ENCODE data around the gene PARVB.
A peak's percentile ranks its signal among the peaks of the same experiment; 100 is the strongest.

The PARVB gene

DNA sequence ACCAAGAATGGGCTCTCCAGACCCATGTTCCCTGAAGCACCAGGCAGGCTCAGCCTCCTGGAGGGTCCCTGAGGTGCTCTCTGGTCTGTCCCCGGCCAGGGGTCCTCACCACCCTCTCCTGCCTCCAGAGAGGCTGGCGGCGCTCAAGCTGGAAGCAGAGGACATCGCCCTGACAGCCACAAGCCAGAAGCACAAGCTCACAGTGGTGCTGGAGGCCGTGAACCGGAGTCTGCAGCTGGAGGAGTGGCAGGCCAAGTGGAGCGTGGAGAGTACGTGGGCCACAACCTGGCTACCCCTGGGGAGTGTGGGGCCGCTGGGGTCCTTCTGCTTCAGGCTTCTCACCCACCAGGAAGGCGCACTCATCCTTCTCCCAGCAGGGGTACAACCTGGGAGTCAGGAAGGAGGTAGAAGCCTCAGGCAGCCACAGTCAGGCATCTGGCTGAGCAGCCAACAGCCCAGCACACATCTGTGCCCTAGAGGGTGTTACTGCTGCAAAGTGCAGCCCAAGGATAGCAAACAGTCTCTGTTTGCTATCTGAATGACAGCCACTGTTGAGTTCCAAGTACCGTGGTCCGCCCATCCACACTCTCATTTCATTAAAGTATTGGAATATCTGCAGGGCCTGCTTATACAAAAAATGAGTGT, 165.0 kb downstream of the PARVB start:
- no peak overlapping the region for H3K27ac Mint-ChIP-seq
- peaks cover 29% of the 10 kb centered on the region for H3K36me3 Mint-ChIP-seq (ENCODE audit: low read depth)
- H3K4me3 Mint-ChIP-seq, result no peak overlapping the region
- H3K4me1 Mint-ChIP-seq (ENCODE audit: low read depth), result peaks cover 41% of the 10 kb centered on the region
- no peaks in the 10 kb centered on the region for H3K9me3 Mint-ChIP-seq
- H3K27me3 Mint-ChIP-seq, result no peaks in the 10 kb centered on the region

DNA sequence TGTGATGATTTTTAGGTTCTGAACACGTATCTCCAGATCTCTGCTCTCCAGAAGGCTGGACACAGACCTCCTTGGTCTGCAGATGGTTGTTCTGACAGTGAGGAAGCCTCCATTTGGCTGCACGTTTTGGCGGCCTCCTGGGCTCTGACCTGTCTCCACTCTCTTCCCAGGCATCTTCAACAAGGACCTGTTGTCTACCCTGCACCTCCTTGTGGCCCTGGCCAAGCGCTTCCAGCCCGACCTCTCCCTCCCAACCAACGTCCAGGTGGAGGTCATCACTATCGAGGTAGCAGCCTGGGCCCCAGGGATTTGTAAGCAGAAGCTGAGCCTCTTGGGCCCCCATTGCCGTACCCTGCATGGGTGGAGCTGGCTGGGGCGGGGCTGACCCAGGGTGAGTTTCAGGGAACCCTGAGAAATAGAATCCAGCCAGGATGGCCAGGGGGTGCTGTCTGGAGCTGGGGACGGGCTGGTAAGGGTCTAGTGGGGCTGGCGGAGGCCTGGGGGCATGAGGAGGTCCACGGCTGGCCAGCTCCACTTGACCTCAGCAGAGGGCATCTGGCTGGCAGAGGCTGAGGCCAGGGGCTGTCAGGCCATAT, 166.4 kb downstream of the PARVB start:
- H3K27ac Mint-ChIP-seq, result no peak overlapping the region
- no peak overlapping the region for H3K4me3 Mint-ChIP-seq
- no peaks in the 10 kb centered on the region for H3K9me3 Mint-ChIP-seq
- H3K4me1 Mint-ChIP-seq (ENCODE audit: low read depth), result peaks cover 48% of the 10 kb centered on the region
- no peaks in the 10 kb centered on the region for H3K27me3 Mint-ChIP-seq
- H3K36me3 Mint-ChIP-seq (ENCODE audit: low read depth), result peaks cover 31% of the 10 kb centered on the region

DNA sequence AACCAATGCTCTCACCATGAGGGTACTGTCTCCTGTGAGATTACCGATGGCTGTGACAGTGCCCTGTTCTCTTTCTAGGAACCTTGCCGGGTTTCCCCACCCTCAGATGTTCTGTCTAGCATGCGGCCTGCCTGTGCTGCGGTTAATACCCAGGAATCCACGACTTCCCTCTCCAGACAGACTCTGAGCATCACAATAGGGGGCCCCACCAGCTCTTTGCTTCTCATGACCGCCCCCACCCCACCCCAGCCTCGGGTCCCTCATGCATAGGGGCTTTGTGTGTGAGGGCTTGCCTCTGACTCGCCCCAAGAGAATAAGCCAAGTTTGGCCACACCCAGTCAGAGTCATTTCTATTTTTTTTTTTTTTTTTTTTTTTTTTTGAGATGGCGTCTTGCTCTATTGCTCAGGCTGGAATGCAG, 166.9 kb downstream of the PARVB start:
- no peak overlapping the region for H3K4me3 Mint-ChIP-seq
- H3K27me3 Mint-ChIP-seq, result no peaks in the 10 kb centered on the region
- peaks cover 48% of the 10 kb centered on the region for H3K4me1 Mint-ChIP-seq (ENCODE audit: low read depth)
- H3K27ac Mint-ChIP-seq, result no peak overlapping the region
- no peaks in the 10 kb centered on the region for H3K9me3 Mint-ChIP-seq
- H3K36me3 Mint-ChIP-seq (ENCODE audit: low read depth), result peaks cover 34% of the 10 kb centered on the region

DNA sequence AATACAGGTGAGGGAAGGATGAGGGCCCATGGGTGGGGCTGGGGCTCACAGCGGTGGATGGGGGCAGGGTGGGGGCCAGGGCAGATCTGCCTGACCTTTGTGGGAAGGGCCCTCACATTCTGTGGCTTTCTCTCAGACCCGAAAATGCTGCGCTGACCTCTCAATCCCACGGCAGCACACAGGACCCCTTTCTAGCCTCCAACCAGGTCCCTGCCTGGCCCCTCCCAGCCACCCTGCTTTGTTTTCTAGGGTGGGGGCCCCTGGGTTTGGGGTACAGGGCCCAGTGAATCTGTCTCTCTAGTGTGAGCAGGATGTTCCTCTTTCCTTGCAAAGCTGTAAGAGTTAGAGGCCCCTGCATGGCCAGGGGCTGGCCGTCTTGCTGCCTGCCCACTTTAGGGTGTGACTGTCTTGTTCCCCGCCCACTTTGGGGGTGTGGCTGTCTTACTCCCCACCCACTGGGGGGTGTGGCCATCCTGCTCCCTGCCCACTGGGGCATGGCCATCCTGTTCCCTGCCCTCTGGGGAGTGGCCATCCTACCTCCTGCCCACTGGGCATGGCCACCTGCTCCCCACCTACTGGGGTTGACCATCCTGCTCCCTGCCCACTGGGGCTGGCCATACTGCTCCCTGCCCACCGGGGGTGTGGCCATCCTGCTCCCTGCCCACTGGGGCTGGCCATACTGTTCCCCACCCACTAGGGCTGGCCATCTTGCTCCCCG, 168.2 kb downstream of the PARVB start:
- H3K9me3 Mint-ChIP-seq, result no peaks in the 10 kb centered on the region
- no peak overlapping the region for H3K4me3 Mint-ChIP-seq
- no peaks in the 10 kb centered on the region for H3K27me3 Mint-ChIP-seq
- no peak overlapping the region for H3K27ac Mint-ChIP-seq
- peaks cover 28% of the 10 kb centered on the region for H3K36me3 Mint-ChIP-seq (ENCODE audit: low read depth)
- peaks cover 48% of the 10 kb centered on the region for H3K4me1 Mint-ChIP-seq (ENCODE audit: low read depth)

DNA sequence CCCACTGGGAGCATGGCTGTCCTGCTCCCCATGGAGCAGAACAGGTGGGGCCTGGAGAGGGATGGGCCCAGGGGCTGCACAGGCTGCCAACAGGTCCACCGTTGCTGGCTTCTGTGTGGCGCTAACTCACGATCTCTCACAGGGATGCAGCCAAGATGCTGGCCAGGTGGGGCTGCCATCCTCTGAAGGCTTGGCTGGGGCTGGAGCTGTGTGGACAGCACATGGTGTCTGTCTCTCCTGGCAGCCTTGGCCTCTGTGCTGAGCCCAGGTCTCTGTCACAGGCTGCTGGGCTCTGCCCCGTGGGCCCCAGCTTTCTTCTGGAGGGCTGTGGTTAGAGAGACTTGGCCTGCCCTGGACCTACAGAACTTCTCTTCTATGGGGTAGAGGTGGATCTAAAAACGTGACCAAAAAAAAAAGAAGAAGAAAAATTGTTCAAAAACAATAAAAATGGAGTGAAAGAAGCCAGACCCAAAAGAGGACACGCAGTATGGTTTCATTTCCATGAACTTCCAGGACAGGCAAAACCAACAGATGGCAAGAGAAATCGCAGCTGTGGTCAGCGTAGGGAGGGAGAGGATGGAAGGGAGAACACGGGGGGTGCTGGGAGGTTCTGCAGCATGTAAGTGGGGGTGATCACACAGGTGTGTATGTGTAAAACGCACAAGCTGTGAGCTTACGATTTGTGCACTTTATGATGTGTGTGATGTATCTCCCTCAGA, 168.9 kb downstream of the PARVB start:
- no peak overlapping the region for H3K27ac Mint-ChIP-seq
- H3K4me1 Mint-ChIP-seq (ENCODE audit: low read depth), result peaks cover 48% of the 10 kb centered on the region
- H3K27me3 Mint-ChIP-seq, result no peaks in the 10 kb centered on the region
- no peak overlapping the region for H3K4me3 Mint-ChIP-seq
- H3K36me3 Mint-ChIP-seq (ENCODE audit: low read depth), result peaks cover 29% of the 10 kb centered on the region
- H3K9me3 Mint-ChIP-seq, result no peaks in the 10 kb centered on the region

DNA sequence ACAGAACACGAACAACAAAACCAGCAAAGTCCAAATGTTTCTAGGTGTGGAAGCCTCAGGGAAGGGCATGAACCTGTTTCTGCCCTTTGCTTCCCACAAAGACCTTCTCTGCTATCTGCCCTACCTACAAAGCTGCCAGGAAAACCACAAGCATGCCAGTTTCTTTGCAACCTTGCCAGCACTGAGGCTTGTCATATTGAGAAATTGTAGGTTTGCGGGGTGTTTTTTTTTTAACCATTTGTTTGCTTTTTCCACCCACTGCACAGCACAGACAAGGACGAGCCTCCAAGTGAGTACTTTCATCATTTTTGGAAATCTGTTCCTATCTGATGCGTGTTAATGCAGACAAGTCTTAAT, 169.4 kb downstream of the PARVB start:
- Mint-ChIP-seq H3K27ac (no peak overlapping the region), H3K36me3 (ENCODE audit: low read depth) (peaks cover 34% of the 10 kb centered on the region), H3K9me3 (no peaks in the 10 kb centered on the region), H3K27me3 (no peaks in the 10 kb centered on the region), H3K4me1 (ENCODE audit: low read depth) (peaks cover 48% of the 10 kb centered on the region), H3K4me3 (peak overlapping the region; percentile 2)

DNA sequence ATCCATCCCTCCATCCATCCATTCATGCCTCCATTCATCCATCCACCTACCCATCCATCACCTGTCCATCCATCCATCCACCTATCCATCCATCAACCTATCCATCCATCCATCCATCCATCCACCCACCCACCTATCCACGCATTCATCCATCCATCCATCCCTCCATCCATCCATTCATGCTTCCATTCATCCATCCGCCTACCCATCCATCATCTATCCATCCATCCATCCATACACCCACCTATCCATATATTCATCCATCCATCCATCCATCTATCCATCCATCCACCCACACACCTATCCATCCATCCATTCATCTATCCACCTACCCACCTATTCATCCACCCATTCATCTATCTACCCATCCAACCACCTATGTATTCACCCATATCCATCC, 170.5 kb downstream of the PARVB start:
- peaks cover 45% of the 10 kb centered on the region for H3K36me3 Mint-ChIP-seq (ENCODE audit: low read depth)
- no peaks in the 10 kb centered on the region for H3K27me3 Mint-ChIP-seq
- H3K4me1 Mint-ChIP-seq (ENCODE audit: low read depth), result peaks cover 48% of the 10 kb centered on the region
- no peak overlapping the region for H3K27ac Mint-ChIP-seq
- no peak overlapping the region for H3K4me3 Mint-ChIP-seq
- H3K9me3 Mint-ChIP-seq, result no peaks in the 10 kb centered on the region

DNA sequence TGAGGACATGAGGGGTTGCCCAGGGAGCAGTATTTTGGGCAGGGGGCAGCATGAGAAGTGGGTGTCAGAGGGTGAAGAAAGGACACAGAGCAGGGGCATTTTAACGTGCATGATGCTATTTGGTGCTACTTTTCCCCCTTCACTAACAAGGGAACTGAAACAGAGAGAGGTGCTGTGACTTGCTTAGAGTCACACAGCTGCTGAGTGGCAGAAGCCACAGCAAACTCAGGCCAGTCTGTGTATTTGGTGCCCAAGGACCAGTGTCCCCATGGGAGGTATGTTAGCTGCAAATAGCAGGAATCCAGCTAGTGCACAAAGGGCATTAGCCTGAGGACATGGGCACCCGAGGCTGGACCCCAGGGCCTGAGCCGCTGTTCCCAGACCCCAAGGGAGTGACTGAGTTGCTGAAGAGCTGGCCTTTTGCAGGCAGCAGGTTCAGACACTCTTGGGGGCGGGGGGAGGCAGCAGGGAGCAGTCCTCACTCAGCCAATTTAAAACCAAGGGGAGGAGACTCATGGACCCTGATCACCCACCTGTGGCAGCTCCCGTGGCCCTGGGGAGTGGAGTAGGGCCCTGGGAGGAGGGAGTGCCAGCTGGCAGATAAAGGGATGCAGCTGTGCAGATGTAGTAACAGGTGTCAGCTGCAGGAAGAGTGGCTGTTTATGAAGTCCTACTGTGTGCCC, 171.2 kb downstream of the PARVB start:
- H3K27ac Mint-ChIP-seq, result no peak overlapping the region
- H3K4me3 Mint-ChIP-seq, result no peak overlapping the region
- H3K9me3 Mint-ChIP-seq, result no peaks in the 10 kb centered on the region
- H3K36me3 Mint-ChIP-seq (ENCODE audit: low read depth), result peaks cover 47% of the 10 kb centered on the region
- H3K27me3 Mint-ChIP-seq, result no peaks in the 10 kb centered on the region
- peaks cover 43% of the 10 kb centered on the region for H3K4me1 Mint-ChIP-seq (ENCODE audit: low read depth)

DNA sequence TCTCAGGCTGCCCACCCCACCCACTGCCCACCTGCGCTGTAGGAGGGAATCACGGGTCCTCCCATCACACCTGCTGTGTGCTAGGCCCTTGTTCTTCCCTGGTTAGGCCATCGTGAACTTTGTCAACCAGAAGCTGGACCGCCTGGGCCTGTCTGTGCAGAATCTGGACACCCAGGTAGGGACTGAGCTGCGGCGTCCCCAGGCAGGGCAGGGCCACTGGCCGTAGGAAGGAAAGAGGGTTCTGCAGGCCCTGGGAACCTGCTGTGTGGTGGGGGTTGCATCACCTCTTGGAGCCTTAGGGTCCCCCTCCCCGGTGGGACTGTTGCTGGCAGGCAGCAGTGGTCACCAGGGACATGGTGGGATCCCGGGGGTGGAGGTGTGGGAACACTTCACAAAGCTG, 172.1 kb downstream of the PARVB start:
- no peaks in the 10 kb centered on the region for H3K27me3 Mint-ChIP-seq
- peaks cover 38% of the 10 kb centered on the region for H3K4me1 Mint-ChIP-seq (ENCODE audit: low read depth)
- peaks cover 47% of the 10 kb centered on the region for H3K36me3 Mint-ChIP-seq (ENCODE audit: low read depth)
- no peaks in the 10 kb centered on the region for H3K9me3 Mint-ChIP-seq
- H3K27ac Mint-ChIP-seq, result no peak overlapping the region
- H3K4me3 Mint-ChIP-seq, result no peak overlapping the region

DNA sequence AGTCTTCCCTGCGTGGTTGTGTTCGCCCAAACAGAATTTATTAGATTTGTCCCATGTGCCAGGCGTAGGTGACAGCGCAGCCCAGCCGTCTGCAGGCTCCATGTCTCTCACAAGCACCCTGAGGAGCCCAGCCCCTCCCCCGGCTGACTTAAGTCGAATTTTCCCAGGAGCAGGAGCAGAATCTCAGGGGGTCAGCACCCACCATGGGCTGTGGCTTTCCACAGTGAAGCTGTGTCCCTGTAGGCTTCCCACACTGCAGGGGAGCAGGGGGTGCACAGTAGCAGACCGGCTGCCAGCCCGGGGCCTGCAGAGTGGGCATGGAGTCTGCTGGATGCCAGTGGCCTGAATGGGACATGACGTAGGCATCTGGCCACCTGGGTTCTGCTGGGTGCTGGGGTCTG, 172.6 kb downstream of the PARVB start:
- H3K9me3 Mint-ChIP-seq, result no peaks in the 10 kb centered on the region
- H3K27me3 Mint-ChIP-seq, result no peaks in the 10 kb centered on the region
- no peak overlapping the region for H3K4me3 Mint-ChIP-seq
- H3K4me1 Mint-ChIP-seq (ENCODE audit: low read depth), result peaks cover 33% of the 10 kb centered on the region
- peaks cover 45% of the 10 kb centered on the region for H3K36me3 Mint-ChIP-seq (ENCODE audit: low read depth)
- no peak overlapping the region for H3K27ac Mint-ChIP-seq

DNA sequence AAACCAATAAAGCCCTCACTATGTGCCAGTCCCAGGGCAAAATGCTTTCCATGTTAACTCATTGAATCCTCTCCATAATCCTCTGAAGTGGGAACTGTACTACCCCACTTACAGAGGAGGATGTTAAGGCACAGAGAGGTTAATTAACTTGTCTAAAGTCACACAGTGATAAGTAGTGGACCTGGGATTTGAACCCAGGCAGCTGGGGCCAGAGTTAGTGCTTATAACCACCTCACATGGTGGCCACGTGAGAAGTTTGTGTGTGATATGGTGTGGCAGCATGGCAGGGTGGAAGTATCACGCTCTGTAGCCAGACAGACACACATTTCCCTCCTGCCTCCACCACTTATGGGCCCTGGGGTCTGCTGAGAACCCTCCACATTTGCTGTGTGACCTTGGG, 173.2 kb downstream of the PARVB start:
- no peaks in the 10 kb centered on the region for H3K27me3 Mint-ChIP-seq
- no peak overlapping the region for H3K27ac Mint-ChIP-seq
- H3K36me3 Mint-ChIP-seq (ENCODE audit: low read depth), result peaks cover 49% of the 10 kb centered on the region
- H3K9me3 Mint-ChIP-seq, result no peaks in the 10 kb centered on the region
- no peak overlapping the region for H3K4me3 Mint-ChIP-seq
- peaks cover 29% of the 10 kb centered on the region for H3K4me1 Mint-ChIP-seq (ENCODE audit: low read depth)

DNA sequence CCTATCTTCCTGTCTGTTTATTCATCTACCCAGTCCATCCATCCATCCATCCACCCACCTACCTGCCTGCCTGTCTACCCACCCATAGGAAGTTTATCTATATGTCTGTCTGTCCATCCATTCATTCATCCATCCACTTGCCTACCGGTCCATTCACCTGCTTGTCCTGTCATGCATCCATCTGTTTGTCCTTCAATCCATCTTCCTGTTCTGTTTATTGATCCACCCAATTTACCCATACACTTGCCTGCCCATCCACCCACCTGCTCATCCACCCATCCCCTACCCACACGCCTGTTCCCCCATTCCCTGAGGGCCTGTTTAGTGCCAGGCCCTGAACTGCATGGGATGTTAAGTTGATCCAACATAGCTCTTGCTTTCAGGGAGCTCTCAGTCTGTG, 175.1 kb downstream of the PARVB start:
- Mint-ChIP-seq H3K27ac (no peak overlapping the region), H3K27me3 (no peaks in the 10 kb centered on the region)

DNA sequence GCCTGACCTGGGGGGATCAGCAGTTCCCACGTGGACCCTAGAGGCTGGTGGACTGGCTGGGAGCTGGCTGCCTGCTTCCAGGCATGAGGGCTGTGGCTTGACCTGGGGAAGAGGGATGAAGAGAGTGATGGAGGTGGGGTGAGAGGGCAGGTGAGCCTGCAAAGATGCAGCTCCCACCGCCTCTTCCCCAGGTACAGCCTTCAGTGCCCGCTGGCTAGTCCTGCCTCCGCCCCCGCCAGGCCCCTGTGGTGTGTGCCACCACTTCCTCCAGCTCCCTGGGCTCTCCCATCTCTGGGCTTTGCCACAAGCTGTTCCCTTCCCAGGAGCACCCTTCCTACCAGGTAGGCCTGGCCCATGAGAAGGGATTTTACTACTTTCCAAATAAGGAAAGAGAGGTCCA, 175.8 kb downstream of the PARVB start:
- H3K27ac Mint-ChIP-seq, result no peak overlapping the region
- H3K27me3 Mint-ChIP-seq, result no peaks in the 10 kb centered on the region
- peaks cover 39% of the 10 kb centered on the region for H3K36me3 Mint-ChIP-seq (ENCODE audit: low read depth)
- H3K4me1 Mint-ChIP-seq (ENCODE audit: low read depth), result peaks cover 3% of the 10 kb centered on the region
- H3K9me3 Mint-ChIP-seq, result no peaks in the 10 kb centered on the region
- H3K4me3 Mint-ChIP-seq, result no peak overlapping the region

More for the DNA sequence above, 175.1 kb downstream of the PARVB start:
- H3K4me1 Mint-ChIP-seq (ENCODE audit: low read depth), result peaks cover 10% of the 10 kb centered on the region
- no peak overlapping the region for H3K4me3 Mint-ChIP-seq
- no peaks in the 10 kb centered on the region for H3K9me3 Mint-ChIP-seq
- peaks cover 46% of the 10 kb centered on the region for H3K36me3 Mint-ChIP-seq (ENCODE audit: low read depth)

DNA sequence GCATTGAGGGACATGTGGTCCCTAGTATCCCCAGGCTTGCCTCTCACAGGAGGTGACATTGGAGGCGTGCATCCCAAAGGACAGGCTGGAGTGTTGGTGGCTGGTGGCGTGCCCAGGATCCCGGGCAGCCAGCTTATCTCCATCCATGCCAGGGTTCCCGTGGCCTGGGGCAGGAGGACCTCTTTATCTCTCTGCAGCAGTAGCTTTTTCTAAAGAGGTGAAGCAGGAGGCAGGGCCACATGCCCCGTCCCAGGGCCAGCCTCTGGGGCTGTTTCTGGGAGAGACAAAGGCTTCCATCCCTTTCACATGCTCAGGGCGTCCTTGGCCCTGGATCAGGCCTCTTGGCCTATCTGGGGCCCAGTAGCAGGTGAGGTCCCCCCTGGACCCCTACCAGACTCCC, 176.3 kb downstream of the PARVB start:
- H3K27ac Mint-ChIP-seq, result no peak overlapping the region
- H3K9me3 Mint-ChIP-seq, result no peaks in the 10 kb centered on the region
- peaks cover 38% of the 10 kb centered on the region for H3K36me3 Mint-ChIP-seq (ENCODE audit: low read depth)
- H3K27me3 Mint-ChIP-seq, result no peaks in the 10 kb centered on the region
- no peaks in the 10 kb centered on the region for H3K4me1 Mint-ChIP-seq (ENCODE audit: low read depth)
- H3K4me3 Mint-ChIP-seq, result no peak overlapping the region

Measured in stimulated activated naive CD8-positive, alpha-beta T cell treated with anti-CD3 and anti-CD28 coated beads, Interleukin-15, Interleukin-2, amounts not matched to agents 100 ng/mL and 50 ng/mL, for 24 hours (primary cell).